IPS-18a (cell line): ENCODE data around the gene KCNG2.

Experiments
- H3K27ac ChIP-seq: one replicate; pipeline ENCODE4 v1.5.1; 2013; ENCODE audit warnings: low read length
- H3K27me3 ChIP-seq: one replicate; pipeline ENCODE4 v1.6.1; 2013; ENCODE audit warnings: mild to moderate bottlenecking, low read length; ENCODE audit not compliant: control insufficient read depth, insufficient read depth
- H3K36me3 ChIP-seq: one replicate; pipeline ENCODE4 v1.6.1; 2013; ENCODE audit warnings: low read depth, low read length; ENCODE audit not compliant: control insufficient read depth
- H3K4me1 ChIP-seq: one replicate; pipeline ENCODE4 v1.6.1; 2013; ENCODE audit warnings: low read depth, low read length; ENCODE audit not compliant: control insufficient read depth
- H3K4me3 ChIP-seq: one replicate; pipeline ENCODE4 v1.5.1; 2013; ENCODE audit warnings: low read length
- H3K9ac ChIP-seq: one replicate; pipeline ENCODE4 v1.6.1; 2013; ENCODE audit warnings: mild to moderate bottlenecking, low read length, moderate library complexity
- H3K9me3 ChIP-seq: one replicate; pipeline ENCODE4 v1.6.1; 2013; ENCODE audit warnings: low read depth, low read length; ENCODE audit not compliant: control insufficient read depth

The KCNG2 gene

DNA sequence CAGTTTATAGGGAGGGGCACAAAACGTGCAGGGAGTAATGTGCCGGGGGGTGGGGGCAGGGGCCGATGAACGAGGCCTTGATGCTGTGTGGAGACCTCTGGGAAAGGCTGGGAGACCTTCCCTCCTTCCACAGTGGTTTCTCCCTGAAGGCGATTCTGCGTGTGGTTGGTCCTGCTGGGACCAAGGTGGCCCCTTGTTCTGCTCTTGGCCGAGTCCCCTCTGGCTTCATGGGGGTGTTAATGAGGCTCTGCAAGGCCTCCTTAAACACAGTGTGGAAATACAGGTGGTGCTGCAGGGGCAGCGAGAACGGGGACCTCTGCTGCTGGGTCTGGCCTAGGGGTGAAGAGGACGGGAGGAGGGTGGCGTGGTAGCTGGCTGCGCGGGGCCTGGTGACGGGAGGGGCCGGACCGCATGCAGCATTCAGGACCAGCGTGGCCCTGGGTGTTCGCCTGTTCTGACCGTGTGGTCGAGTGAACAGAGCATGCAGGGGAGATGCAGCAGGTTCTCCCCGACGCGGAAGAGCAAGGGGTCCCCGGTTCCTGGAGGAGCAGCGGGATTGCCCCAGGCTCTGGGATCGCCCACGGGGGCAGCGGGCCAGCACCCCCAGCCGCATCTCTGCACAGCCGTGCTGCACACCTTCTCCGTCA is 42.1 kb upstream of the KCNG2 start:
- H3K27ac ChIP-seq: no peak overlapping the region
- no peak overlapping the region for H3K9ac ChIP-seq
- no peak overlapping the region for H3K4me3 ChIP-seq
- no peaks in the 10 kb centered on the region for H3K4me1 ChIP-seq
- peaks cover 8% of the 10 kb centered on the region for H3K36me3 ChIP-seq
- no peaks in the 10 kb centered on the region for H3K9me3 ChIP-seq
- H3K27me3 ChIP-seq: no peaks in the 10 kb centered on the region

- Histone ChIP-seq H3K4me3 (no peak overlapping the region), H3K4me1 (no peaks in the 10 kb centered on the region), H3K9me3 (no peaks in the 10 kb centered on the region), H3K27ac (no peak overlapping the region), H3K27me3 (no peaks in the 10 kb centered on the region), H3K36me3 (peaks cover 8% of the 10 kb centered on the region), H3K9ac (no peak overlapping the region)
Observed at GRCh38 chr18:79756143-79756500, 41.6 kb upstream of the KCNG2 start.

- Histone ChIP-seq H3K27ac (no peak overlapping the region), H3K9ac (no peak overlapping the region), H3K9me3 (no peaks in the 10 kb centered on the region), H3K4me1 (no peaks in the 10 kb centered on the region), H3K27me3 (no peaks in the 10 kb centered on the region), H3K4me3 (no peak overlapping the region), H3K36me3 (peaks cover 8% of the 10 kb centered on the region)
Observed at GRCh38 chr18:79756826-79757225, 40.9 kb upstream of the KCNG2 start.

DNA sequence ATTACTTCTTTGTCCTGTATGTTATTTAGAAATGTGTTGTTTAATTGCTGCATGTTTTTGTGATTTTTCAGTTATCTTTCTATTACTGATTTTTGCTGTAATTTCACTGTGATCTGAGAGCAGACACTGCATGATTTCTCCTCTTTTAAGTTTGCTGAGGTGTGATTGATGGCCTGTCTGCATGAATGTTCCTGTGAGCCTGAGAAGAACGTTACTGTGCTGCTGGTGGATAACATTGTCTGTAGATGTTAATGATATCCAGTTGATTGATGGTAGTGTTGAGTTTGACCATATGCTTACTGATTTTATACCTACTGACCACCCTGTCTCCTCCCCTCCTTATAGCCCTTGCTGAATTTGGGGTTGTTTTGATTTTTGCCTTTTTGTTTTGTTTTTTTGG is 37.4 kb upstream of the KCNG2 start:
- H3K4me1 ChIP-seq: no peaks in the 10 kb centered on the region
- no peaks in the 10 kb centered on the region for H3K9me3 ChIP-seq
- H3K27ac ChIP-seq: no peak overlapping the region
- no peak overlapping the region for H3K4me3 ChIP-seq
- H3K27me3 ChIP-seq: no peaks in the 10 kb centered on the region
- H3K9ac ChIP-seq: no peak overlapping the region
- no peaks in the 10 kb centered on the region for H3K36me3 ChIP-seq

DNA sequence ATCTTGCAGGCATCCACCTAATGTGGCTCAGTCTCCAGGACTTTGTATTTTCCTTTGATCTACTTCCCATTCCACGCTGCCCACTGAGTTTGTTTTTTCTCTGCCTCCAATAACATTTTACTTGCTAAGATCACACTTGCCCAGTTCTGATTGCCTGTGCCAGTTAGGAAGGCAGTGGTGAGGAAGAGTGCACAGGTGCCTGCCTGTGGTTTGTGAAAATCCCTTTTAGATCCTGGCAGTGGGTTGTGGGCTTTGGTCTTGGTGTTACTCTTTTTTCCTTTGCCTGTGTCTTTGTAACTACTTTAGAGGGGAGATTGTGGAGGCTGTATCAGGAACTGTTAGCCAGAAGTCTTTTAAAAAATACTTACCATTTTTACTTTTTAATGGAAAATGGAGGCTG is 36.9 kb upstream of the KCNG2 start:
- H3K36me3 ChIP-seq: no peaks in the 10 kb centered on the region
- H3K9ac ChIP-seq: no peak overlapping the region
- no peaks in the 10 kb centered on the region for H3K9me3 ChIP-seq
- H3K27ac ChIP-seq: no peak overlapping the region
- no peaks in the 10 kb centered on the region for H3K27me3 ChIP-seq
- H3K4me3 ChIP-seq: no peak overlapping the region
- H3K4me1 ChIP-seq: no peaks in the 10 kb centered on the region

DNA sequence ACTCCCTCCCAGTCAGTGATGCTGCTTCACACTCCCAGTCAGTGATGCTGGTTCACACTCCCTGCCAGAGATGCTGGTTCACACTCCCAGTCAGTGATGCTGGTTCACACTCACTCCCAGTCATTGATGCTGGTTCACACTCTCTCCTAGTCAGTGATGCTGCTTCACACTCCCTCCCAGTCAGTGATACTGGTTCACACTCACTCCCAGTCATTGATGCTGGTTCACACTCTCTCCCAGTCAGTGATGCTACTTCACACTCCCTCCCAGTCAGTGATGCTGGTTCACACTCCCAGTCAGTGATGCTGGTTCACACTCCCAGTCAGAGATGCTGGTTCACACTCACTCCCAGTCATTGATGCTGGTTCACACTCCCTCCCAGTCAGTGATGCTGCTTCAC is 34.3 kb upstream of the KCNG2 start:
- H3K9me3 ChIP-seq: peaks cover 2% of the 10 kb centered on the region
- H3K4me1 ChIP-seq: no peaks in the 10 kb centered on the region
- no peak overlapping the region for H3K9ac ChIP-seq
- H3K36me3 ChIP-seq: no peaks in the 10 kb centered on the region
- H3K4me3 ChIP-seq: no peak overlapping the region
- H3K27ac ChIP-seq: no peak overlapping the region
- no peaks in the 10 kb centered on the region for H3K27me3 ChIP-seq

GRCh38 chr18:79764131-79764530 is 33.6 kb upstream of the KCNG2 start:
- H3K27me3 ChIP-seq: no peaks in the 10 kb centered on the region
- H3K4me3 ChIP-seq: no peak overlapping the region
- no peaks in the 10 kb centered on the region for H3K36me3 ChIP-seq
- H3K4me1 ChIP-seq: no peaks in the 10 kb centered on the region
- no peak overlapping the region for H3K9ac ChIP-seq
- H3K27ac ChIP-seq: no peak overlapping the region
- H3K9me3 ChIP-seq: peaks cover 2% of the 10 kb centered on the region

- no peak overlapping the region for H3K9ac ChIP-seq
- peaks cover 2% of the 10 kb centered on the region for H3K9me3 ChIP-seq
Observed at GRCh38 chr18:79765491-79766245, 32.1 kb upstream of the KCNG2 start.

GRCh38 chr18:79766308-79766707 is 31.4 kb upstream of the KCNG2 start:
- no peaks in the 10 kb centered on the region for H3K36me3 ChIP-seq
- H3K4me1 ChIP-seq: no peaks in the 10 kb centered on the region
- no peak overlapping the region for H3K27ac ChIP-seq
- H3K9me3 ChIP-seq: peaks cover 2% of the 10 kb centered on the region
- H3K9ac ChIP-seq: no peak overlapping the region
- no peak overlapping the region for H3K4me3 ChIP-seq
- H3K27me3 ChIP-seq: no peaks in the 10 kb centered on the region

More at GRCh38 chr18:79765491-79766245, 32.1 kb upstream of the KCNG2 start:
- no peaks in the 10 kb centered on the region for H3K4me1 ChIP-seq
- no peak overlapping the region for H3K27ac ChIP-seq
- no peaks in the 10 kb centered on the region for H3K36me3 ChIP-seq
- H3K27me3 ChIP-seq: no peaks in the 10 kb centered on the region
- H3K4me3 ChIP-seq: no peak overlapping the region

GRCh38 chr18:79768745-79769144 is 29.0 kb upstream of the KCNG2 start:
- Histone ChIP-seq H3K9ac (no peak overlapping the region), H3K9me3 (peaks cover 2% of the 10 kb centered on the region), H3K27ac (no peak overlapping the region), H3K4me1 (no peaks in the 10 kb centered on the region), H3K36me3 (no peaks in the 10 kb centered on the region), H3K4me3 (no peak overlapping the region), H3K27me3 (no peaks in the 10 kb centered on the region)

GRCh38 chr18:79769698-79770500 is 27.8 kb upstream of the KCNG2 start:
- no peaks in the 10 kb centered on the region for H3K36me3 ChIP-seq
- H3K9ac ChIP-seq: no peak overlapping the region
- no peaks in the 10 kb centered on the region for H3K27me3 ChIP-seq
- H3K27ac ChIP-seq: no peak overlapping the region
- no peak overlapping the region for H3K4me3 ChIP-seq
- peaks cover 2% of the 10 kb centered on the region for H3K9me3 ChIP-seq
- no peaks in the 10 kb centered on the region for H3K4me1 ChIP-seq
